HG03442 (cell line): Measurements from ENCODE around the gene AIFM3.
"Not testable (repeated sequence)": the region's sequence is repeated elsewhere in the genome, so short reads cannot be mapped to it uniquely, and the experiment has no call there.

Experiments used
- ATAC-seq: cut with Tn5 transposase; IDR thresholded peaks from one replicate; pipeline ENCODE4 v1.9.1; 2021; ENCODE audit warnings: mild to moderate bottlenecking, moderate library complexity; ENCODE audit not compliant: unreplicated experiment

AIFM3 gene

GRCh38 chr22:20966883-20967696, at the start of gene AIFM3:
AIFM3 (plus strand) TSS chr22:20967255; CDS start chr22:20967945, 690 bp downstream.
- no peak for ATAC-seq

- no peak for ATAC-seq
Observed at GRCh38 chr22:20918663-20919218, 48.3 kb upstream of the AIFM3 start.

- no peak for ATAC-seq
Observed at GRCh38 chr22:20919718-20920117, 47.3 kb upstream of the AIFM3 start.

- ATAC-seq = no peak
Observed at GRCh38 chr22:20920881-20921203, 46.2 kb upstream of the AIFM3 start.

- no peak for ATAC-seq
Observed at GRCh38 chr22:20922141-20922751, 44.8 kb upstream of the AIFM3 start.

GRCh38 chr22:20926243-20926642, 40.8 kb upstream of the AIFM3 start:
- no peak for ATAC-seq

- ATAC-seq = no peak
Observed at GRCh38 chr22:20927940-20928572, 39.0 kb upstream of the AIFM3 start.

GRCh38 chr22:20928573-20928967, 38.5 kb upstream of the AIFM3 start:
- no peak for ATAC-seq

- no peak for ATAC-seq
Observed at GRCh38 chr22:20930004-20930403, 37.1 kb upstream of the AIFM3 start.

- not testable (repeated sequence) for ATAC-seq
Observed at GRCh38 chr22:20930435-20930834, 36.6 kb upstream of the AIFM3 start.

GRCh38 chr22:20931126-20931654, 35.9 kb upstream of the AIFM3 start:
- ATAC-seq = no peak

- ATAC-seq = no peak
Observed at GRCh38 chr22:20933910-20934309, 33.1 kb upstream of the AIFM3 start.

GRCh38 chr22:20935049-20935448, 32.0 kb upstream of the AIFM3 start:
- not testable (repeated sequence) for ATAC-seq

- ATAC-seq = not testable (repeated sequence)
Observed at GRCh38 chr22:20935780-20936539, 31.1 kb upstream of the AIFM3 start.

- no peak for ATAC-seq
Observed at GRCh38 chr22:20937031-20937793, 29.8 kb upstream of the AIFM3 start.

- no peak for ATAC-seq
Observed at GRCh38 chr22:20937794-20938671, 29.0 kb upstream of the AIFM3 start.

GRCh38 chr22:20939457-20940185, 27.4 kb upstream of the AIFM3 start:
- ATAC-seq = not testable (repeated sequence)

GRCh38 chr22:20940186-20940651, 26.8 kb upstream of the AIFM3 start:
- ATAC-seq = no peak
